Testis (tissue), 3 donors: ENCODE results near the gene ASB13. TPM values are rescaled to one million over a fixed set of nuclear protein-coding genes. Genes with fewer than 3 reads are reported as not detected.

ENCODE experiments used
- DNase-seq: peaks from one replicate; pipeline ENCODE4 v3.0.0-alpha.2; 2019
- H3K27ac ChIP-seq, 2 donors: fragments of 200-600 bp; sonication (generic); one replicate each; pipeline ENCODE4 v1.5.1; 2019
- H3K27me3 ChIP-seq: fragments of 200-600 bp; sonication (generic); one replicate; pipeline ENCODE4 v1.5.1; 2019
- H3K36me3 ChIP-seq: fragments of 200-600 bp; sonication (generic); one replicate; pipeline ENCODE4 v1.5.1; 2017; ENCODE audit warnings: low read depth; ENCODE audit errors: missing control alignments
- H3K4me1 ChIP-seq: fragments of 200-600 bp; sonication (generic); one replicate; pipeline ENCODE4 v1.5.1; 2019
- H3K4me3 ChIP-seq, 2 donors: fragments of 200-600 bp; sonication (generic); one replicate each; pipeline ENCODE4 v1.5.1; 2017 to 2019
- H3K9me3 ChIP-seq: fragments of 200-600 bp; sonication (generic); one replicate; pipeline ENCODE4 v1.5.1; 2017
- POLR2A ChIP-seq: fragments of 450-650 bp; IDR thresholded peaks from one replicate; pipeline ENCODE4 v1.6.1; 2017; ENCODE audit warnings: antibody characterized with exemption, mild to moderate bottlenecking, moderate library complexity
- WGBS, 2 donors: methylation state at CpG; one replicate each; pipeline ENCODE4 v1.1.5; 2018; 5-methylcytosine and 5-hydroxymethylcytosine counted together
- intact Hi-C: fragments of 100-400 bp; cut with DNase I; formaldehyde crosslinking; loops from one replicate; pipeline ENCODE4 v1.15.1; 2023; ENCODE audit warnings: low total_unique reads
- polyA plus RNA-seq: library from polyadenylated mRNA; stranded (reverse); fragments of 350-450 nt; fragmentation: Illumina TruSeq; extraction: RNeasy Lipid Tissue Mini Kit (QIAGEN cat#74804); gene quantifications from one replicate; pipeline ENCODE4 v1.2.3, GENCODE V29; 2014; ENCODE audit warnings: low read depth, low replicate concordance; ENCODE audit not compliant: insufficient read depth
- total RNA-seq, 2 donors: library from RNA; depleted of rRNA; stranded (reverse); fragments of >200 nt; gene quantifications; one replicate each; pipeline ENCODE4 v1.2.3, GENCODE V29; 2016
- TF ChIP-seq, protein P1 (sequence below), 3 experiments: fragments of 450-650 bp in 2 of 3; fragments of 200-600 bp in 1 of 3; sonication (generic) in 1 of 3; IDR thresholded peaks; one replicate each; pipeline ENCODE4 v1.5.1; 2016 to 2019; ENCODE audit warnings: antibody characterized with exemption in 3 of 3, mild to moderate bottlenecking in 2 of 3, moderate library complexity in 1 of 3

Gene ASB13
- total and polyA plus RNA-seq, 3 donors from 2014 or later = 9.4 to 14.1 (median 12.3) TPM

DNA sequence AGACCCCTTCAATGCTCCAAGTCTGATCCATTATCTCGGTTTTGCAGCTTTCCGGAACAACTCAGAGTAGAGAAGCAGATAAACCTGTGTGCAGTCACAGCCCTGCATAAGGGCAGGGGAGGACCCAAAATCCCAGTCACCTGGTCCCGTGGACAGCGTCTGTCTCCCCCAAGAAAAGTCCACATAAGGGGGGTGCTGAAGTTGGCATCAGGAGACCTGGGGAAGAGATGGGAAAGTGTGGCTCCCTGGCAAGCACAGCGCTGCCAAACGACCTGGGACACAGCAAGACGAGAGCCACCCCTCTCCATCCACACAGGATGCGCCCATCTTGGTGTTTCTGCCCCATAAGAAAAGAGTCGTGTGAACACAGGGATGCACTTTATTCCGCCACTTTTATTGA is 27.9 kb downstream of the ASB13 start:
- 93 to 97% methylated on average over 10 of the region's 10 CpGs for WGBS, 2 donors
- H3K9me3 ChIP-seq = no peaks in the 10 kb centered on the region
- no peak overlapping the region for H3K27ac ChIP-seq
- H3K36me3 ChIP-seq = no peaks in the 10 kb centered on the region
- TF ChIP-seq, protein P1, sequence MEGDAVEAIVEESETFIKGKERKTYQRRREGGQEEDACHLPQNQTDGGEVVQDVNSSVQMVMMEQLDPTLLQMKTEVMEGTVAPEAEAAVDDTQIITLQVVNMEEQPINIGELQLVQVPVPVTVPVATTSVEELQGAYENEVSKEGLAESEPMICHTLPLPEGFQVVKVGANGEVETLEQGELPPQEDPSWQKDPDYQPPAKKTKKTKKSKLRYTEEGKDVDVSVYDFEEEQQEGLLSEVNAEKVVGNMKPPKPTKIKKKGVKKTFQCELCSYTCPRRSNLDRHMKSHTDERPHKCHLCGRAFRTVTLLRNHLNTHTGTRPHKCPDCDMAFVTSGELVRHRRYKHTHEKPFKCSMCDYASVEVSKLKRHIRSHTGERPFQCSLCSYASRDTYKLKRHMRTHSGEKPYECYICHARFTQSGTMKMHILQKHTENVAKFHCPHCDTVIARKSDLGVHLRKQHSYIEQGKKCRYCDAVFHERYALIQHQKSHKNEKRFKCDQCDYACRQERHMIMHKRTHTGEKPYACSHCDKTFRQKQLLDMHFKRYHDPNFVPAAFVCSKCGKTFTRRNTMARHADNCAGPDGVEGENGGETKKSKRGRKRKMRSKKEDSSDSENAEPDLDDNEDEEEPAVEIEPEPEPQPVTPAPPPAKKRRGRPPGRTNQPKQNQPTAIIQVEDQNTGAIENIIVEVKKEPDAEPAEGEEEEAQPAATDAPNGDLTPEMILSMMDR (IDR thresholded peaks at IDR 0.05) = no peak
- no peak for TF ChIP-seq POLR2A
- no peaks in the 10 kb centered on the region for H3K27me3 ChIP-seq
- H3K4me3 ChIP-seq = no peak overlapping the region
- DNase-seq = no peak
- intact Hi-C loops = no loop called here
- no peaks in the 10 kb centered on the region for H3K4me1 ChIP-seq

DNA sequence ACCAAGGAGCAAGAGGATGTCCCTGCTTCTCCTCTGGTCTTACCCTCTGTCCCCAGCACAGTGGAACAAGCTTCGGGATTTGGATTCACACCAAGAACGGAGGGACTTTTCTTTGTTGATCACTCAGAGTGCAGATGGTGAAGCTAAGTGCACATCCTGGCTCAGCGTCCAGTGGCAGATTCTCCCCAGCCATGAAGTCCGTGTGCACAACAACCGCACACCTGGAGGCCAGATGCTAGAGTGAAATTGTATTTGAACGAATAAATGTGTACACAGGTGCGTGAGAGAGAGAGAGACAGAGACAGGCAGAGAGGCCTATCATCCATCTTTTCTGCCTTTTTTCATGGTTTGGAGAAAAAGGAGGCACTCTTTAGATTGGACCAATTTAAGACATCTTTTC is 31.5 kb downstream of the ASB13 start:
- TF ChIP-seq, protein P1 (IDR thresholded peaks at IDR 0.05) = no peak
- no peak for TF ChIP-seq POLR2A
- intact Hi-C loops = no loop called here
- DNase-seq = no peak
- WGBS, 2 donors = 79 to 83% methylated on average over 7 of the region's 7 CpGs
- Histone ChIP-seq H3K4me1 (peaks cover 15% of the 10 kb centered on the region), H3K36me3 (no peaks in the 10 kb centered on the region), H3K9me3 (no peaks in the 10 kb centered on the region), H3K4me3 (no peak overlapping the region), H3K27me3 (no peaks in the 10 kb centered on the region), H3K27ac (no peak overlapping the region)

DNA sequence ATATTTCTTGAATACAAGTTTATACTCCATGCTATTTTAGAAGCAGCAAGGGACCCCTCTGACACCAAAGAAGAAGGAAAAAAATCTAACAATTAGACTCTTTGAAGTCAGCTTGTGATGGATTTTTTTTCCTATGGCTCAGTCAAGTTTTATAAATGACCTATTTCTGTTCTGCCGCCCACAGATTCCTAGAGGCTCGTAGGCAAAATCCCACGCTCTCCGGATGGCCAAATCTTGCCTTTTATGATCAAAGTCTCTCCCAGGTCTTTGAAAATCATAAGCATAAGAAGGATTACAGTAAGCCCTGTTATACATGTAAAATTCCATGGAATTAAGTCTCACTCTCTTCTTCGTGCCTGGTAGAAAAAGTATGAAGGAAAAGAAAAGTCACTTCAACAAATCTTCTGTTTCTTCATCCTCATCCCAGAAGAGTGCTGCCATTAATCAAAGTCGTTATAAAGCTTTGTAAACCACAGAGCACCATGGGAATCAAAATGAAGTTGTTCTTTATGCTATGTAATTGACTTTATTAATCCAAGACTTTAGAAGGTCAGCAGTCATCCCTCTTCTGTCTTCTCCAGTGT is 33.1 kb downstream of the ASB13 start:
- Histone ChIP-seq H3K36me3 (no peaks in the 10 kb centered on the region), H3K27ac (peak overlapping the region in 1 of 2 donors; percentile 8), H3K4me3 (no peak overlapping the region), H3K9me3 (no peaks in the 10 kb centered on the region), H3K27me3 (no peaks in the 10 kb centered on the region), H3K4me1 (peaks cover 20% of the 10 kb centered on the region)
- no peak for DNase-seq
- intact Hi-C loops = no loop called here
- TF ChIP-seq, protein P1 (IDR thresholded peaks at IDR 0.05) = no peak
- no peak for TF ChIP-seq POLR2A
- WGBS, 2 donors = 52 to 66% methylated on average over 6 of the region's 6 CpGs

DNA sequence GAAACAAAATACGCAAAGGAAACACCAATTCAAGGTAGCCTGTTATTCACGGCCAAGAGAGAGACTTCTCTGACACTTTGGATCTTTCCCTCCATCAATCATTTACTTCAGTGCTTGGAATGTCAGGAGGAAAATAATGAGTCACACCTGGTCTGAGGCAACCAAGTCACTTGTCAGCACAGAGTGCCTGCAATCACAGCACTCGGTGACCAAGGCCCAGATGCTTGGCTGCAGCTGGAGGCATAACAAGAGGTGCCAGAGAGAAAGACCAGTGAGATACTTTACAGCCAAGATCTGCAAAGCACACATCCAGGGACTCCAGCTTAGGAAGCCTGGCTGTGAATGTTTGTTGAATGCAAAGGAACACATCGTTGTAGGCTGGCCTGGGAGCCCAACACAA is 33.9 kb downstream of the ASB13 start:
- TF ChIP-seq, protein P1 (IDR thresholded peaks at IDR 0.05) = no peak
- no peak for TF ChIP-seq POLR2A
- peaks cover 20% of the 10 kb centered on the region for H3K4me1 ChIP-seq
- no peaks in the 10 kb centered on the region for H3K36me3 ChIP-seq
- intact Hi-C loops = no loop called here
- no peak for DNase-seq
- H3K9me3 ChIP-seq = no peaks in the 10 kb centered on the region
- peak overlapping the region in 1 of 2 donors; percentile 54 for H3K27ac ChIP-seq
- H3K4me3 ChIP-seq = no peak overlapping the region
- H3K27me3 ChIP-seq = no peaks in the 10 kb centered on the region
- WGBS, 2 donors = 41 to 55% methylated on average over 4 of the region's 4 CpGs

DNA sequence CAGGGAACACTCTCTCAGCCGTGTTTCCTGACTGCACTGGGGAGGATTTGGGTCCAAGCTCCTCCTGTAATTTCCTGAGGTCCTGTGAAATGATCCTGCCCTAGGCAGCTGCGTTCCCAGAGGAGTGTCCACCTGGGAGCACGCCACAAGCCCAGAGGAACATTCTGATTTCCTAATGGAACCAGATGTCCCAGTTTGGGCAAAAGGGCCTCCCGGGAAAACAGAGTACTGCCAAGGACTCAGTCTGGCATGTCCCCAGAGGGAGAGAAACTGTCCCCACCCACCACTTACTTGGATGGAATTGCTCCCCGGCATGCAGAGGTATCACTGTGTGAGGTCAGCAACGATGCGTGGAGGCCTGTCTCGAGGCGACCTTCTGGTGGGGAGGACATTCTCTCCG is 34.5 kb downstream of the ASB13 start:
- H3K27me3 ChIP-seq = no peaks in the 10 kb centered on the region
- no peak overlapping the region for H3K4me3 ChIP-seq
- H3K4me1 ChIP-seq = peaks cover 20% of the 10 kb centered on the region
- TF ChIP-seq POLR2A = no peak
- TF ChIP-seq, protein P1 (IDR thresholded peaks at IDR 0.05) = no peak
- H3K27ac ChIP-seq = peak overlapping the region in 1 of 2 donors; percentile 54
- intact Hi-C loops = no loop called here
- 44 to 56% methylated on average over 9 to 10 of the region's 10 CpGs for WGBS, 2 donors
- peak; percentile 36 for DNase-seq
- H3K9me3 ChIP-seq = no peaks in the 10 kb centered on the region
- H3K36me3 ChIP-seq = no peaks in the 10 kb centered on the region
